Spinal cord (tissue), 10 donors: ENCODE data around the gene ATP8A2. TPM values are rescaled to one million over a fixed set of nuclear protein-coding genes. Genes with fewer than 3 reads are reported as not detected.

ENCODE experiments used
- DNase-seq, 6 donors: peaks; one replicate each; pipeline versions ENCODE4 v3.0.0 to v3.0.0-alpha.2; 2013 to 2015; ENCODE audit warnings: low spot score in 6 of 6, low read depth in 4 of 6
- H3K27ac ChIP-seq: one replicate; pipeline ENCODE4 v1.5.1; 2013; ENCODE audit warnings: low read depth, low read length, control low read depth
- H3K27me3 ChIP-seq: one replicate; pipeline ENCODE4 v1.6.1; 2013; ENCODE audit warnings: low read length; ENCODE audit not compliant: control insufficient read depth, insufficient read depth
- H3K36me3 ChIP-seq: one replicate; pipeline ENCODE4 v1.6.1; 2013; ENCODE audit warnings: low read length; ENCODE audit not compliant: control insufficient read depth, insufficient read depth
- H3K4me1 ChIP-seq: one replicate; pipeline ENCODE4 v1.6.1; 2013; ENCODE audit warnings: low read length; ENCODE audit not compliant: control insufficient read depth, insufficient read depth
- H3K4me3 ChIP-seq: one replicate; pipeline ENCODE4 v1.5.1; 2013; ENCODE audit warnings: low read depth, low read length, control low read depth
- H3K9me3 ChIP-seq: one replicate; pipeline ENCODE4 v1.6.1; 2013; ENCODE audit warnings: low read length; ENCODE audit not compliant: control insufficient read depth, insufficient read depth
- WGBS: methylation state at CpG from one replicate; pipeline ENCODE4 v1.1.5; 2013; ENCODE audit warnings: missing lambda C conversion rate; ENCODE audit not compliant: insufficient coverage; 5-methylcytosine and 5-hydroxymethylcytosine counted together
- polyA plus RNA-seq, 2 donors: library from polyadenylated mRNA; unstranded; fragments of 120-200 nt; gene quantifications; one replicate each; pipeline ENCODE4 v1.2.1, GENCODE V29; 2013; ENCODE audit not compliant: insufficient read length in 2 of 2
- total RNA-seq, 2 donors: library from RNA; depleted of rRNA in 1 of 2; stranded (reverse); fragments of 120-200 nt in 1 of 2; fragments of >200 nt in 1 of 2; gene quantifications; one replicate each; pipeline versions ENCODE4 v1.2.3 to v1.2.4, GENCODE V29; 2013 to 2014
- donor health status: healthy.

Gene ATP8A2
- total and polyA plus RNA-seq, 4 donors: 14.9 to 59.0 (median 28.0) TPM

DNA sequence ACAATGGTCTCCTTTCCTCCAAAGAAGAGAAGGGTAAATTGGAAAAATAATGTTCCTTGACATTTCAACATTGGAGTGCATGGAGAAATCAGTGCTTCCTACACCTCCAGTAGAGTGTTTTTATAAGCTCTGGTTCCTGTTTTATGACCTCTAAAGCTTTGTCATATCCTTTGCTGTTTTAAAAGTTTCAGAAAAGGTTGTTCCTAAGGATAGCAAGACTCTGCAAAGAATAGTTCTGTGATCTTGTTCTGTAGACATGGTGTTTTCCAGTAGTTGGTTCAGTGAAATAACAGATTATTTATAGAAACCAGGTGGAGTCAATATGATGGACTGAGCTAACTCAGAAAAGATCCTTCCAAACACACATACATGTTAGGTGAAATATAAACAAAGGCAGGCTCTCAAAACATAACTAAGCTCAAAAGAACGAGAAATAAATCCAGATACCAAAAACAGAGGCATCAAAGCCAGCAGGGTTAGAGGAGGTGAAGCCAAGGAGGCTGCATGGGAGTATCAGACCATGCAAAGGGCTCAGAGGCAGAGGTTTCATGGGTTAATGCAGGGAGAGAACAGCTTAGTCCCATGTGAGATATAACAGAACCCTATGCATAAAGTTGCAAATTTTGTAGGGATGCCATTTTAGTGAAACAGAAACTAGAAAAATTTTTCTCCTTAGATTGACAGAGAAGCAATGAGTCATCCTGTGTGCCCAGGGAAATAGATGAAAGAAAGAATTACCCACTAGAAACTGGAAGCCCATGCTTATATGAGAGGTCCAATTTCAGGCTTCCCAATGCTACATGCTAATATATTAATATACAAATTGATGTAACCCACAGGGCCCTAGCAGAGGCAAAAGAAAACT, 635.7 kb downstream of the ATP8A2 start:
- Histone ChIP-seq H3K9me3 (no peaks in the 10 kb centered on the region), H3K27ac (no peak overlapping the region), H3K4me1 (peaks cover 11% of the 10 kb centered on the region), H3K36me3 (no peaks in the 10 kb centered on the region), H3K27me3 (no peaks in the 10 kb centered on the region), H3K4me3 (no peak overlapping the region)
- no CpG with 5 or more reads among the region's 1 CpG for WGBS
- no peak for DNase-seq

DNA sequence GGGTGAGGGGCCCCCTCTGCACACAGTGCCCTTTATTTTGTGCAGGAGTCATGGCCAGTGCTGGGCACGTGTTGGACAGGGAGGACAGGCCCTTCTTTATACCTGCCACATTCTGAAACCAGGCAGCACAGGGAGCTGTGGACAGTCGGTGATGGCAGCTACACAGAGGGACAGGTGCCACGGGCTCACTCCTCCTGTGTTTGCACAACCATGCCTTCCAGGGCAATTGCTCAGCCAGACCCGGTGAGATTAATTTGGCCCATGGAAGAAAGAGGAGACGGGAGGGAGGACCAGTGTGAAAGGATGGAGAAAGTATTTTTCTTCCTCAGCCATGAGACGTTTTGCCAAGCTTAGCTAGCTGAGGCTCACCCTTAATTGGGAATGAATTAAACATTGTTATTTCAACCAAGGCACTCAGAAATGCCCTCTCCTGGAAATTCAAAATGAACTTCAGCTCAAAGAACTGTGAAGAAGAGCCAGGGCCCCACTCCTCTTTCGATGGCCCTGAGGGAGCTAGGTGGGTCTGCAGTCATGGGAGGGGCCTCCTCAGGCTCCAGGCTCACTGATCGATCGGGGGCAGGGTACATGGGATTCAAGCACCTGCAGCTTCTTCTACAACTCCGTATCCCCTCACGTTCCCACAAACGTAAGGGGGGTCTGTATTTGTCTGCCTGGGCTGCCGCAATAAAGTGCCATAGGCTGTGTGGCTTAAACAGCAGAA, 638.9 kb downstream of the ATP8A2 start:
- Histone ChIP-seq H3K27ac (no peak overlapping the region), H3K4me3 (no peak overlapping the region), H3K27me3 (no peaks in the 10 kb centered on the region), H3K4me1 (peaks cover 15% of the 10 kb centered on the region), H3K9me3 (no peaks in the 10 kb centered on the region), H3K36me3 (no peaks in the 10 kb centered on the region)
- DNase-seq: peak in 1 of 6 donors; percentile 23
- WGBS: 68% methylated on average over 7 of the region's 13 CpGs

DNA sequence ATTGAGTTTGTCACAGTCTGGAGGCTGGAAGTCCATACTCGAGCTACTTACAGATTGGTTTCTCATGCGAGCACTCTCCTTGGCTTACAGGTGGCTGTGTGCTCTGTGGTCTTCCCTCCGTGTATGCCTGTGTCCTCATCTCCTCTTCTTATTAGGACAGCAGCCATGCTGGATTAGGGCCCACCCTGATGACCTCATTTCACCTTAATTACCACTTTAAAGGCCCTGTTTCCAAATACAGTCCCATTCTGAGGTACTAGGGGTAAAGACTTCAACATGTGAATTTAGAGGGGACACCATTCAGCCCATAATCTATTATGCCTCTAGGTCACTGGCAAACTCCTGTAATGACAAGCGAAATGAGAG, 639.4 kb downstream of the ATP8A2 start:
- 92% methylated on average over 4 of the region's 4 CpGs for WGBS

DNA sequence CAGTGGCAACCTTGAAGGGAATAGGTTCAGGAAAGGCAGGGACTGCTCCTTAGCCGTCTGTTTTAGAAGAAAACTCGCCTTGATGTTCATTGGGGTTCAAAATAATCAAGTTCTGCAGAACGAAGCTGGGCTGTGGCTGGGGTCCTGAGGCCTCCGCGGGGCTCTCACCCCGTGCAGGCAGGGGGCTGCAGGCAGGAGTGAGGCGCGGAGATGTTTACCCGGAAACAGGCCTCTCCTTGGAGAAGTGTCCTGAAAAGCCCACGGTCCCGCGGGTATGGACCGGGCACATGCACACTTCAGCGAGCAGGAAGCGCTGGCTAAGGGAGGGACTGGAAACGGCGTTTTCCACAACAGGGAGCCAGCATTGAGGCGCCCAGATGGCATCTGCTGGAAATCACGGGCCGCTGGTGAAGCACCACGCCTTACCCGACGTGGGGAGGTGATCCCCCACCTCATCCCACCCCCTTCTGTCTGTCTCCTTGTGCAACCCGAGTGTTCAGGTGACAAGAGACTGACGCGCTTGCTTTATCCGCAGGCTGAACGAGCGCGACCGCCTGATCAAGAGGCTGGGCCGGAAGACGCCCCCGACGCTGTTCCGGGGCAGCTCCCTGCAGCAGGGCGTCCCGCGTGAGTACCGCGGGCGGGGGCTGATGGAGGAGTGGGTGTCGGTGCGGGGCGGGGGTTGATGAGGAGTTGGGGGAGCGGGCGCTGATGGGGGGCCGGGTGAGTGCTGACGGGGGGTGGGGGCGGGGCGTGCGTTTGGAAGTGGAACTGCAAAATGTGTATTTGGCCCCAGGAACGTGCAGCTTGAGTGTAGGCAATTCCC, 640.4 kb downstream of the ATP8A2 start:
- peak overlapping the region; percentile 48 for H3K4me3 ChIP-seq
- no peaks in the 10 kb centered on the region for H3K36me3 ChIP-seq
- no peaks in the 10 kb centered on the region for H3K27me3 ChIP-seq
- WGBS: 16% methylated on average over 42 of the region's 53 CpGs
- peak in 2 of 6 donors; percentile 56 to 70 for DNase-seq
- peaks cover 15% of the 10 kb centered on the region for H3K4me1 ChIP-seq
- H3K27ac ChIP-seq: peak overlapping the region; percentile 17
- H3K9me3 ChIP-seq: no peaks in the 10 kb centered on the region

More for the DNA sequence above, 639.4 kb downstream of the ATP8A2 start:
- DNase-seq: no peak
- peaks cover 15% of the 10 kb centered on the region for H3K4me1 ChIP-seq
- H3K9me3 ChIP-seq: no peaks in the 10 kb centered on the region
- H3K27me3 ChIP-seq: no peaks in the 10 kb centered on the region
- H3K4me3 ChIP-seq: no peak overlapping the region
- H3K27ac ChIP-seq: no peak overlapping the region
- H3K36me3 ChIP-seq: no peaks in the 10 kb centered on the region

DNA sequence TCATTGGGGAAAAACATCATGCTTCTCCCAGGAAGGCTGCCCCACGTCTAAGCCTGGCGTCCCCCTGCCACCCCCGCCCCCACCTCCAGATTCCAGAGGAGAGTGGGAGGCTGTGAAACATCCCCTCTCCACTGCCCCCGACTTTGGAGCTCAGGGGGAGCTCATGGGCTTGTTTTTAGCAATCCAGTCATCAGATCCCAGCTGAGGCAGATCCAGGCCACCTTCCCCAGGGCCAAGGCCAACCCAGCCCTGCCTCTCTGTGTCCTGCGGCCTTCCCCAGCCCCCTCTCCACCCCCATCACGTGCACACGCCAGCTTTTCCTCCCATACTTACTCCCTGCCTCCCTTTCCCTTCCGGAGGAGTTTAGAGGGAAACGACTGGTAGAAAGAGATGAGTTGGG, 641.2 kb downstream of the ATP8A2 start:
- H3K4me1 ChIP-seq: peaks cover 23% of the 10 kb centered on the region
- WGBS: 88% methylated on average over 4 of the region's 9 CpGs
- H3K27me3 ChIP-seq: no peaks in the 10 kb centered on the region
- no peaks in the 10 kb centered on the region for H3K9me3 ChIP-seq
- DNase-seq: no peak
- H3K4me3 ChIP-seq: peak overlapping the region; percentile 48
- H3K27ac ChIP-seq: no peak overlapping the region
- no peaks in the 10 kb centered on the region for H3K36me3 ChIP-seq

DNA sequence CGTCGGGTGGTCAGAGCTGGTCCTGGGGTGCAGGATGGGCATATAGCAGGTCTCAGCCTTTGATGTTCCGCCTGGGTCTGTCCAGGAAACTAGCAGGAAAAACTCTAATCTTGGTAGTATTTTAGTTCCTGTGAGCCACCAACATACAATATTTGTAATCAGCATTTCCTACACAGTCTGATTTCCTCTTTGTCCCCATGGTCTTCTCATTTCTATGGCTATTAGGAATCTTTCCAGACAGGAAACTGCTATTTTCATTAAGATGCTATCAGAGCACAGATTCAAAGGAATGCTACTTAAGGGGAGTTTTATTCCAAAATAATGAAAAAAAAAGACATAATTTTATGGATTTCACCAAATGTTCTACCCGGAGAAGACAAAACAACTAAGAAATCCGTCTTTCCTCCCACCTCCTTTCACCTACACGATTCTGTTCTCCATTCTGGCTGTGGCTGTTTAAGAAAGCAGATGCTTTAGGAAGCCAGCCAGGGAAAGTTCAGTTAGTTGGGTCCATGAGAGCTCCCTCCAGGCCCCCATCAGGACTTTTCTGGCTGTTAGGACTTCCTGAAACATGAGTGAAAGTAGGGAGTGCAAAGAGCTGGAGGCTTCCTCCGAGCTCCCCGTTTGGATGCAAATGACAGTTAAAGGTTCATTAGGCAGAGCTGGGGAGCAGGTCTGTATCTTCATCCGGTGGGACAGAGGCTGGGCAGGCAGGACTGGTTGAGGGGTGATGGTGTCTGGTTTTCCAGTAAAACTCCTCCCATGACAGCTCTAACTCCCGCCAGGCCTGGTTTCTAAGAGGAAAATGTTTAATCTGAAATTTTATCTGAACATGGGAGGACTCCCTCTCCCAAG, 643.7 kb downstream of the ATP8A2 start:
- Histone ChIP-seq H3K36me3 (peaks cover 1% of the 10 kb centered on the region), H3K4me1 (peaks cover 29% of the 10 kb centered on the region), H3K27me3 (no peaks in the 10 kb centered on the region), H3K4me3 (no peak overlapping the region), H3K9me3 (no peaks in the 10 kb centered on the region), H3K27ac (no peak overlapping the region)
- 63% methylated on average over 4 of the region's 10 CpGs for WGBS
- DNase-seq: peak in 1 of 6 donors; percentile 70

DNA sequence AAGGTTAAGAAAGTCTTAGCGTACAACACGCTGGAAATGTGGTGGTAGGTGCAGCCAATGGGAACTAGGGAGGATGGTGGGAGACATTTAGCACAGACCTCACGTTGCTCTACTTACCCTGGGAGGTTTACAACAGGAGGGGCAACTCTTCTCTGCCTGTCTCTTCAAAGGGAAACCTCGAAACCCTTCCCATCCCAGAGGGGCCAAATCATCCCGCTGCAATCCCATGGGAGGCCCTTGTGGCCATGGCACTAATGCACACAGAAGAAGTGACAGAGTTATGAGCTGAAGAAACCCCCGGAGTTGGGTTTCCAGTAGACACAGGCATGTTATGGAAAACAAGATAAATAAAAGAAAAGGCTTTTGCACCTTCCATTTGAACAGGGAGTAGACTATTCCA, 644.4 kb downstream of the ATP8A2 start:
- DNase-seq: no peak
- no peak overlapping the region for H3K27ac ChIP-seq
- H3K4me1 ChIP-seq: peaks cover 31% of the 10 kb centered on the region
- WGBS: 100% methylated on average over 1 of the region's 6 CpGs
- H3K36me3 ChIP-seq: peaks cover 3% of the 10 kb centered on the region
- no peaks in the 10 kb centered on the region for H3K9me3 ChIP-seq
- no peak overlapping the region for H3K4me3 ChIP-seq
- no peaks in the 10 kb centered on the region for H3K27me3 ChIP-seq

DNA sequence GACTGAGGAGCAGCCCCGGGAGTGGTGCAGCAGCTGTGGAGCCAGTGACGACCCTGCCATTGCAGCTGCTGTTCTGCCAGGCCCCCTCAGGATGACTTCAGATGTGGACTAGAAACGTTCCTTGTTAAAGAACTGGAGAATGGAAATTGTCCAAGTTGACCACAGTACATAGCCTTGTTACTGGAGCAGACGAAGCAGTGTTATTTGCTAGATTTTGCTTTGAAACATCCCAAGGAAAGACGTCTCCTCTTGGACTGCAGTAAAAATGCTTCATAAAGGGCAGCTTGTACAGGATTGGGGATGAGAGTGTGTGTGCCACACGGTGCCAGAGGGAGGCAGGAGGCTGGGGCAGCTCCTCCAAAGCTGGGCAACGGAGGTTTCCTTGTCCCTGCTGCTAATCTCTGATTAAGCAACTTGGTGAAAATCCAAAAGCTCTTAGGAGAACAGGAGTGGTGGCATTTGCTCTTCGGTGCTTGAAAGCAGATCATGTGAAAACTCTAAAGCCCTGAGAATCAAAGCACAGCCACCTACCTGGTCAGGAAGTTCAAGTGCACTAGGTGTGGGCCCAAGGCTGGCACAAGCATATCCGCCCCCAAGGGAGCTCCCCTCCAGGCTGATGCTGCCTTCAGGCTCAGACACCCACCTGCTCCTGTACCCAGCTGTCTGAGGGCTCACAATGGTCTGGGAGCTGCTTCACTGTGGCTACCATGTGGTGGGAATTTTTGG, 645.6 kb downstream of the ATP8A2 start:
- WGBS: 63% methylated on average over 9 of the region's 9 CpGs
- Histone ChIP-seq H3K36me3 (peaks cover 3% of the 10 kb centered on the region), H3K27ac (no peak overlapping the region), H3K9me3 (no peaks in the 10 kb centered on the region), H3K4me3 (no peak overlapping the region), H3K4me1 (peaks cover 23% of the 10 kb centered on the region), H3K27me3 (no peaks in the 10 kb centered on the region)
- peak in 1 of 6 donors; percentile 55 for DNase-seq
